ENCODE measurements around the gene NR1I2. TPM values are rescaled to one million over a fixed set of nuclear protein-coding genes. Genes with fewer than 3 reads are reported as not detected.

The NR1I2 gene
- total RNA-seq, 1 experiment from 2014 or later: not detected

- intact Hi-C loops (cut with micrococcal nuclease): no loop called here
- H3K27ac Mint-ChIP-seq (ENCODE audit: low read depth, unreplicated experiment): no peak overlapping the region
- BruUV-seq (replicated peaks): no TSS peak
- no peaks in the 10 kb centered on the region for H3K4me1 Mint-ChIP-seq (ENCODE audit: insufficient read depth, unreplicated experiment)
- ChIA-PET CTCF (no interaction called here), POLR2A (no interaction called here)
- no peak overlapping the region for H3K4me3 Mint-ChIP-seq (ENCODE audit: unreplicated experiment)
- no peaks in the 10 kb centered on the region for H3K9me3 Mint-ChIP-seq (ENCODE audit: unreplicated experiment)
- no peak for DNase-seq (ENCODE audit: unreplicated experiment)
- TF ChIP-seq CTCF (IDR thresholded peaks at IDR 0.05; ENCODE audit: unreplicated experiment): no peak
- H3K36me3 Mint-ChIP-seq (ENCODE audit: insufficient read depth, unreplicated experiment): no peaks in the 10 kb centered on the region
- H3K27me3 Mint-ChIP-seq (ENCODE audit: insufficient read depth, unreplicated experiment): peaks cover 16% of the 10 kb centered on the region
Observed at GRCh38 chr3:119815716-119816115, 33.8 kb downstream of the NR1I2 start.

GRCh38 chr3:119817071-119817470, 35.2 kb downstream of the NR1I2 start:
- H3K27me3 Mint-ChIP-seq (ENCODE audit: insufficient read depth, unreplicated experiment): peaks cover 16% of the 10 kb centered on the region
- DNase-seq (ENCODE audit: unreplicated experiment): no peak
- peak overlapping the region; percentile 11 for H3K27ac Mint-ChIP-seq (ENCODE audit: low read depth, unreplicated experiment)
- intact Hi-C loops (cut with micrococcal nuclease): no loop called here
- no peaks in the 10 kb centered on the region for H3K9me3 Mint-ChIP-seq (ENCODE audit: unreplicated experiment)
- BruUV-seq (replicated peaks): no TSS peak
- no peak for TF ChIP-seq CTCF (IDR thresholded peaks at IDR 0.05; ENCODE audit: unreplicated experiment)
- no peak overlapping the region for H3K4me3 Mint-ChIP-seq (ENCODE audit: unreplicated experiment)
- CTCF ChIA-PET: interaction anchor here (0.9 to 2.2 kb wide), 2 partner anchors 14 to 256 kb away, joined by 3 to 8 read pairs; no protein-coding TSS in a partner anchor
- no peaks in the 10 kb centered on the region for H3K36me3 Mint-ChIP-seq (ENCODE audit: insufficient read depth, unreplicated experiment)
- POLR2A ChIA-PET: interaction anchor here (1.0 to 1.6 kb wide), 3 partner anchors 8 to 276 kb away, joined by 3 to 5 read pairs (median 4); no protein-coding TSS in a partner anchor
- no peaks in the 10 kb centered on the region for H3K4me1 Mint-ChIP-seq (ENCODE audit: insufficient read depth, unreplicated experiment)

- Mint-ChIP-seq H3K27me3 (ENCODE audit: insufficient read depth, unreplicated experiment) (peaks cover 16% of the 10 kb centered on the region), H3K9me3 (ENCODE audit: unreplicated experiment) (no peaks in the 10 kb centered on the region), H3K27ac (ENCODE audit: low read depth, unreplicated experiment) (peak overlapping the region; percentile 11), H3K4me1 (ENCODE audit: insufficient read depth, unreplicated experiment) (no peaks in the 10 kb centered on the region), H3K4me3 (ENCODE audit: unreplicated experiment) (no peak overlapping the region), H3K36me3 (ENCODE audit: insufficient read depth, unreplicated experiment) (no peaks in the 10 kb centered on the region)
- POLR2A ChIA-PET: interaction anchor here (1.0 to 1.6 kb wide), 3 partner anchors 9 to 276 kb away, joined by 3 to 5 read pairs (median 4); no protein-coding TSS in a partner anchor
- no TSS peak for BruUV-seq (replicated peaks)
- intact Hi-C loops (cut with micrococcal nuclease): no loop called here
- no peak for DNase-seq (ENCODE audit: unreplicated experiment)
- TF ChIP-seq CTCF (IDR thresholded peaks at IDR 0.05; ENCODE audit: unreplicated experiment): no peak
- CTCF ChIA-PET: interaction anchor here (0.9 to 2.2 kb wide), 2 partner anchors 13 to 256 kb away, joined by 3 to 8 read pairs; no protein-coding TSS in a partner anchor
Observed at GRCh38 chr3:119817583-119818363, 35.9 kb downstream of the NR1I2 start.

DNA sequence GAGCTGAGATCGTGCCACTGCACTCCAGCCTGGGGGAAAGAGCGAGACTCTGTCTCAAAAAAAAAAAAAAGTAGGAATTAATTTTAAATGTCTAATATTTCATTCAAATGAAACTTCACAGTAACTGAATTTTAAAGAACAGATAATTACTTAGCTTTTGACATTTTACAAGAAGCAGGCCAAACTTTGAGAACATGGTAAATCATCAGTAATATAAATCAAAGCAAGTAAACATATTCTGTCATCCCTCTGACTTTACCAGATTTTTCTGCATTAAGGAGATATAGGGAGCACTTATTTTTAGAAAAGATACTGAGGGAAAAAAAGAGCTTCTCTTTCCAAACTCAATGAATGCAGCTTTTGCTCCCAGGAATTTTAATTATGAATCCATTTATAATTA, 37.0 kb downstream of the NR1I2 start:
- Mint-ChIP-seq H3K27me3 (ENCODE audit: insufficient read depth, unreplicated experiment) (peaks cover 14% of the 10 kb centered on the region), H3K27ac (ENCODE audit: low read depth, unreplicated experiment) (no peak overlapping the region), H3K36me3 (ENCODE audit: insufficient read depth, unreplicated experiment) (peaks cover 5% of the 10 kb centered on the region), H3K4me1 (ENCODE audit: insufficient read depth, unreplicated experiment) (no peaks in the 10 kb centered on the region), H3K9me3 (ENCODE audit: unreplicated experiment) (no peaks in the 10 kb centered on the region), H3K4me3 (ENCODE audit: unreplicated experiment) (no peak overlapping the region)
- ChIA-PET POLR2A (no interaction called here), CTCF (interaction anchor here (0.6 to 0.7 kb wide), 3 partner anchors 72 to 545 kb away, joined by 4 to 5 read pairs (median 4); no protein-coding TSS in a partner anchor)
- no peak for DNase-seq (ENCODE audit: unreplicated experiment)
- no peak for TF ChIP-seq CTCF (IDR thresholded peaks at IDR 0.05; ENCODE audit: unreplicated experiment)
- BruUV-seq (replicated peaks): no TSS peak
- intact Hi-C loops (cut with micrococcal nuclease): no loop called here

All from MCF 10A (cell line).